NCI-H1048 (cell line): ENCODE data around the gene SPOCK1.
"Not testable (repeated sequence)": the region's sequence is repeated elsewhere in the genome, so short reads cannot be mapped to it uniquely, and the experiment has no call there.

Experiments
- DNase-seq: peaks from one replicate; lab custom pipeline; 2025; lab: John Stamatoyannopoulos, UW

SPOCK1 gene

GRCh38 chr5:137263371-137264005 is 235.6 kb downstream of the SPOCK1 start:
- DNase-seq: no peak

GRCh38 chr5:137262818-137263217 is 236.3 kb downstream of the SPOCK1 start:
- no peak for DNase-seq

DNA sequence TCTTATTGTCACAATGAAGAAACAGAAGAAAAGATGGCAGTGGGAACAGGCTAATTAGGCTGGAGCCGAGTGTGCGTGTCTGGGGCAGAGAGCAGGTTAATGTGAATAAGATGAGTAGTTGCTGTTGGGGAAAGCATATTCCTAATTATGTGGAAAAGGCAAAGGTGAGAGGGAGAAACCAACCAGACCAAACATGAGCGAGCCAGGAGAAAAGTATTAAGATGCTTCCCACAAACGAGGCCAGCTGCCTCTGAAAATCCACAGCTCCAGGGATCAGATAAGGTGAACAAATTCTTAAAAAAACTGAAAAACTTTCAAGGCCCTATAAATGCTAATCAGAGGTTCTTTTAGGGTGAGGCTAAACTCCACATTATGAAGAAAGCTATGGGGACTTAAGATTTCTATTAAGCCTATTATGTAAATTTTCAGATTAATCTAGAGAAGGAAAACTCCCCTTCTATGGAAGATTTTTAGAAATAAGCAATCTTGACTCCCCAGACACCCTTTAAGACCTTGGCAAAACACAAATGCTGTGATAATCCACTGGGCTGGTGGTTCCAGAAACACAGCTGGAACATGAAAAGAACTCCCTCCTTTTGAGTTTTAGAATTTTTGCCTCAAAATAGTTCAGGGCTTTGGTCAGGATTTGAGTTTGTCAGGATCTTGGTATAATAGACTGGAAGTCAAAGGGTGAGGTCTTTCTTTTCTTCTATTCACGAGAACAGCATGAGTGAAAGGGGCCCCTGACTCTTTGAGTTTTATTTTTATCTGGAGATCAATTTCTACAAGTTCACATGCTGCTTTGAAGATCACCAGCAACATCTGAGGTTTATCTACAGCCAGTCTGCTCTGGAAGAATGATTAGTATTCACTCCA is 238.1 kb downstream of the SPOCK1 start:
- DNase-seq: no peak

- DNase-seq: not testable (repeated sequence)
Observed at GRCh38 chr5:137259115-137259514, 240.0 kb downstream of the SPOCK1 start.

GRCh38 chr5:137254119-137255090 is 244.7 kb downstream of the SPOCK1 start:
- DNase-seq: no peak

DNA sequence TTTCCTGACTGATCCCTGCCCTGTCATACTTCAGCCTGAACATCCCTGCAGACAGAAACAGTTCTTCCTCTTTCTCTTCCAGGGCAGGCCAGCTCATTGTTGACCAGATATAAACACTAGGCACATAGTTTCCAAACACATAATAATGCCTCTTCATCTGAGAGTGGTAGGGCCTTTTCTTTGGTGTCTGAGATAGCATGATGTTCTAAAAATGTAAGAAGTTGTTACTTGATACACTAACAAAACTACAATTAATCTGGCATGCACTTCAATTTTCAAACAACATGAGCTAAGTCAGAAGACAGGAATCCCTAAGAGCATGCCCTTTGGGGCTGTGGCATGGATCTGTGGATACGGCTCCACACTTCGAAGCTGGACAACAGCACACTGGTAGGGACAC is 246.6 kb downstream of the SPOCK1 start:
- DNase-seq: no peak

- no peak for DNase-seq
Observed at GRCh38 chr5:137250421-137250820, 248.7 kb downstream of the SPOCK1 start.

DNA sequence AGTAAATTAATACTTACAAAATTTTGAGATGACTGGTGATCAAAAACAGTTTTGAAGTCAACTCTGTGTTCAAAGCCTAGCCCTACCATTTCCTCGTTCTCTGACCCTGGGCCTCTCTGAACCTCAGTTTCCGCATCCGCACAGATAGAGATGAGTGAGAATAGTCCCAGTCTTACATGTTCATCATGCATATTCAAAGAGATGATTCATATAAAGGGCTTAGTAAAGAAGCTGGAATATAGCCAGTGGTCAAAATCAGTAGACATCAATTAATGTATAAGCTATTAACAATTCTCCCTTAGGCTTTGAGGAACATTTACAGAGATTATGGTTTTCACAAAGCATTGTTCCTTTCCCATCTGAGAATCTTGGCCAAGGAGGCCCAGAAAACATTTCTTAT is 250.6 kb downstream of the SPOCK1 start:
- DNase-seq: no peak

GRCh38 chr5:137245438-137245837 is 253.7 kb downstream of the SPOCK1 start:
- no peak for DNase-seq

DNA sequence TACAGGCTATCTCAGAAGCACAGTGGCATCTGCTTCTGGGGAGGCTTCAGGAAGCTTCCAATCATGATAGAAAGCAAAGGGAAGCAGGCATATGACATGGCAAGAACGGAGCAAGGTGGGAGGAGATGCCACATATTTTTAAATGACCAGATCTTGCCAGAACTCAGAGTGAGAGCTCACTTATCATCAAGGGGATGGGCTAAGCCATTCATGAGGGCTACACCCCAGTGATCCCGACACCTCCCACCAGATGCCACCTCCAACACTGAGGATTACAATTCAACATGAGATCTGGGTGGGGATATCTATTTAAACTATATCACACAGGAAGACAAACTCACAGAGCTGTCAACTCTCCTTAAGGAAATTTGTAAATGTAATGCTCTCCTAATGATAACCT is 258.8 kb downstream of the SPOCK1 start:
- no peak for DNase-seq

DNA sequence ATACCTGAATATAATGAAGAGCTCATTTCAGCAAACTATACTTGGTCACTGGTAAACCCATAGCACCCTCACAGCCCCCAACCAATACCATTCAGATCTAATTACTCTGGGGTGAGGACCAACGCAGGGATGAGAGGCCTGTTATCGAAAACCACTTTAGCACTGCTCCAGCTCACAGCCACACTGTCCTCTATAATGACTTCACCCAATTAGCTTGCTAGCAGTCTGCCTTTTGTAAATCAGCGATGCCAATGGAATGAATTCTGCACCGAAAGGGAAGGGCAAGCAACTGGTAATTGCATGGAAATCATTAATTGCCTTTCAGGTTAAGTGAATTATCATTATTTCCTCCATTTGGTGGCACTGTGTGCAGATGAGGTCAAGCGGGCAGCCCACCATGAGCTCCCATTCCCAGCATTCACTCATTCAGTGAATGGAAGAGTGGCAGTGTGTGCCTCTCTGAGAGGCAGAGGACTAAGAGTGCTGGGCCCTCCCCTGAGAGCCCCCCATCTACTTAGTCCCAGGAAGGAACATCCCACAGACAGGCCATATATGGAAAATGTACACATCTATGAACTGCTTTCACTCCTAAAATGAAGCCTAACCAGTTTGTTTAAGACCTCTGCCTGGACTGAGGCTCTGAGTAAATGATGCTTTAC is 262.1 kb downstream of the SPOCK1 start:
- DNase-seq: no peak

DNA sequence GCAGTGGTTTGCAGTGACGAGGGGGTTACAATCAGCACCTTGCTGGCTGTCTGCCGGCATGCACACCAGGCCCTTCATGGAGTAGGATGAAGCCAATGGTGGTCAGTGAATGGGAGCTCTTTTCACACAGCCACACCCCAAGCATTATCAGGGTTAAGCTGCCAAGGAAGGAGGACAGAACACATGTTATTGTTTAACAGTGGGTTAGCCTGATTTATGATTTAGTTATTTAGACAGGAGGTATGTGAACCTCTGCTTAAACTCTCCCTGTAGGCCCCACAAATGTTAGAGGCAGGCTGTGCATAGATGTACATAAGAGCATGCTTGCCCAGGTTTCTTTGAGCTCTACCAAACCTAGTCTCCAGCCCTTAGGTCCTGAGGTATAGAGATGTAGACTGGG is 262.9 kb downstream of the SPOCK1 start:
- no peak for DNase-seq

DNA sequence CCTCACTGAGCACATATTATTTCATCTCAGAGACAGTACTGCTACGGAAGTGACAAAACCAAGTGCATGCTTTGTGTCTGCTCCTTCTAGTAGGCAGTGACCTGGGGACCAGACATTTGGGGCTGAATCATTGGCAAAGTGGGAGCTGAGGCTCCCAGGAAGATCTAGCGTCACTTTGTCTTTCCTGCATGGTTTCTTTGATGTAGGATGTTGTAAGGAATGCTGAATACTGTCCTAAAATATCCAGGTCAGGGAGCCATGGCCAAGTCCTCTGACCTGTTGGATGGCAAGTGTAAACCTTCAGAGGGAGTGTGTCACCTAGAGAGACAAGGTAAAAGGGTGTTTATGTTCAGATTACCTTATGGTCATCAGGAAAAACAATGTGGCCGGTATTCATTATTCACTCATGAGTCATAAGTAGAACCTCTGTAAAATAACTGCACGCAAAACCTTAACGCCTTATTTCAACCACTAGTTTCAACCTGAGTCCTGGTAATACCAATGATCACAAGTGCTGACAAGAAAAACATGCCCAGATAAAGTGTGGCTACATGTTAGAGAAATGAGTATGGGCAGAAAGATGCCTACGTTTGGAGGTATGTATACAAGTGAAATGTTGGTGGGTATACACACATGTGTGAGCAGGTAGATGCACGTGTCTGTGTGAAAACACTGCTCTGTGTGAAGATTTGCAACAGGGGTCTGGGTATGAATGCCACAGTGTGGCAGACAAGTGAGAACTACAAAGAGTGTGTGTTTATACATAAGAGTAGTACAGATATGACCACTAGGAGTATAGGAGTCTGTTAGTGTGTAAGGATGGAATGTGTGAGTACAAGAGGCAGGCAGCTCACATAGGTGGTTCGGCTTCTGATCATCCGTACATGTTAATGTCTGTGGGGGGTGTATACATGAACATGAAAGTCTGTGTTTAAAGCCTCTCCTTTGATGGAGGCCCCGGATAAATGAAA is 263.9 kb downstream of the SPOCK1 start:
- no peak for DNase-seq

DNA sequence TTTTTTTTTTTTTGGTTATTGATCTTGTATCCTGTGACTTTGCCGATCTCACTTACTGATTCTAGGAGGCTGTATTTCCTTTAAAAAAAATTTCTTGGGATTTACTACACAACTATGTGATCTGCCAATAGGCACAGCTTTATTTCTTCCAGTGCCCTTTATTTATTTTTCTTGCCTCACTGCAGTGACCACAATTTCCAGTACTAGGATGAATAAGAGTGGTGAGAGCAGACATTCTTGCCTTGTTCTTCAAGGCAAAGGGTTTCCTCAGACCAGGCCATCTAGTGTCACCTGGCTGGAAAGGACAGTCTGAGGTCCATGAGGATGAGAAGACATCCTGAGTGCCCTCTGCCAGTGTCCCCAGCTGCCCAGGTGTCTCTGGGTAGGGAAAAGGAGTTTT is 265.4 kb downstream of the SPOCK1 start:
- DNase-seq: no peak

GRCh38 chr5:137233304-137233703 is 265.8 kb downstream of the SPOCK1 start:
- DNase-seq: not testable (repeated sequence)

GRCh38 chr5:137231540-137231939 is 267.6 kb downstream of the SPOCK1 start:
- DNase-seq: no peak

GRCh38 chr5:137228816-137229215 is 270.3 kb downstream of the SPOCK1 start:
- no peak for DNase-seq

- DNase-seq: no peak
Observed at GRCh38 chr5:137226081-137226480, 273.0 kb downstream of the SPOCK1 start.

DNA sequence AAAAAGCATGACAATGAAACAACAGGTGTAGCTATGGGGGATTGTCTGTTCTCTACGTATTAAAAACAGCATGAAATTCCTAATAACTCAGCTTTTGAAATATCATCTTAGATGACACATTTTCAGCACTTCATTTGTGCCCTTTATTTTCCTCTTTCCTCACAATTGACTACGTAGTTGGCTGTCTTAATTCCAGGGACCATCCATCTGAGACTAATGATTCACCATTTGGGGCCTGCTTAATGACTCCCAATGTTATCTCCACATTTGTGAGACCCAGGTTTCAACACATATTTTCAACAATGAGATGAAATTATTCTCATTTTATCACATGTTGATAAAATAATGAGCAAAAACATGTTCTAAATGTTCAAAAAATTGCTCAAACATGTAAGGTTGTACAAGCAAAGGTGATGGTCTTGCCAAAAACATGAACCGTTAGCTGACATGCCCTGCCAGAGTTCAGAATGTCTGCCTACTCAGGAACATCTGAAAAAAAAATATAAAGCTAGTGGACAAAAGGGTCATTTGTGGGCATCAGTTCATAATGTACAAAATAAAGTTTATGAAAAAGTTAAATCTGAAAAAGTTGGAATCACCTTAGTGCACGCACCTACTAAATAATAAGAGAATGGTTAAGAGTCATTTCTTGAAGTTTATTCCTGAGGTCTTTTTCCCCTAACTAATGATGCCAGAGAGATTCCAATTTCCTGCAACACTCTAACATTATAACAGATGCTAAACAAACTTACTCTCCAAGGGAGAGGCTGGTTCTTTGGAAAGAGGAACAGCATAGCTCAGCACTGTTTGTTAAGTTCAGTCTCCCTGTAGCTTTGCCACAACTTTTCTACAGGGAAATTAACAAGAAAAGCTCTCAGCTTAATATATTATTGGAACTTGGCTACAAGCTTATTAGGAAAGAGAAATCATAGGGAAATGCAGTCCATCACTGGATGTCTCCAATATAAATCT is 275.5 kb downstream of the SPOCK1 start:
- DNase-seq: no peak
